CD1c-positive myeloid dendritic cell (primary cell): ENCODE data around the gene ABCA1.
"Not testable (repeated sequence)": the region's sequence is repeated elsewhere in the genome, so short reads cannot be mapped to it uniquely, and the experiment has no call there.

Source experiments
- DNase-seq: peaks from one replicate; pipeline ENCODE4 v3.0.0-alpha.2; 2016; ENCODE audit errors: extremely low spot score

The ABCA1 gene

GRCh38 chr9:104872656-104873488, 55.1 kb downstream of the ABCA1 start:
- peak; percentile 91 for DNase-seq

GRCh38 chr9:104871961-104872527, 55.9 kb downstream of the ABCA1 start:
- peak; percentile 4 for DNase-seq

DNA sequence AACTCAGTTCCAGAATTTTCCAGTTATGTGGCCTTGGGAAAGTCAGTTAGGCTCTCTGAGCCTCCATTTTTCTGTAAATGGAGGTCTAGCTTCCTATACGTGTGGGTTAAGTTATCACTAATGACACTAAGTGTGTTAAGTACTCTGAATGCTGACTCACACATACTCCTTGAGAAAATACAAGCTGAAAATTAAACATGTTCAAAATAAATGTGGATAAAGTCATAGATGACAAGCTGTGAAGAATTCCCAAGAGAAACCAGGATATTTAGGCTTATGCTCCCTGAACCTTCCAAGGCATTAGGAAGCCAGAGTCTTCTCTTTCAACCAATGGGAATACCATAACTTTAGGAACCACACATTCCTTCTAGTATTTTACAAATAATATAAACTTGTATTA, 58.1 kb downstream of the ABCA1 start:
- no peak for DNase-seq

DNA sequence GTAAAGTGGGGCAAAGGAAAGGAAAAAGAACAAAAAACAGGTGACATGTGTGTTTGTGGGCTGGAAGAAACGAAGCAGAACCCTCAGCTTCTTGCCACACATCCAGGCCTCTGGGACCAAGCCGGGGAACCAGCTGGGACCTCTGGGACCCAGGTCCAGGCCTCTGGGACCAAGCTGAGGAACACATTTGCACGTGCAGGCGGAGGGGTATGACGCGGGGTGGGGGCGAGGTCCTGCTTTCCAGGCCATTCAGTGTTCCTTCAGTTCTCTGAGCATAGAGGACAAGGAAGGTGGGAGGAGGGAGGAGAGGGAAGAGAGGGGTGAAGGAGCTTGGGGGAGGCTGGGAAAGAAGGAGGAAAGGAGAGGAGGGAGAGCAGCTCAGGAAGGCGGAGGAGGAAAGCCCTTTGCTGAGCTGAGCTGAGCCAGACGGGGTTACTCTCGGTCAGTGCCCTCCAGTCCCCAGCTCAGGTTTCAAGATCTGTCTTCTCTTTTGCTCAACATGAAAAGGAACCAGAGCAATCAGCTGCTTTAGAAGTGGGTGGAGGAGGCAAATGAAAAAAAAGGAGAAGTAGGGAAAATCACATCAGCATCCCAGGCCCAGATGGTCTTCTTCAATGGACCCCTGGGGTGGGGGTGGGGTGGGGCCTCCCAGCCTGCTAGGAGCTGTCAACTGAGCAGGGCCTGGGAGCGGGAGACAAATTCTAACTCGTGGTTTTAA, 59.1 kb downstream of the ABCA1 start:
- peak; percentile 92 for DNase-seq

DNA sequence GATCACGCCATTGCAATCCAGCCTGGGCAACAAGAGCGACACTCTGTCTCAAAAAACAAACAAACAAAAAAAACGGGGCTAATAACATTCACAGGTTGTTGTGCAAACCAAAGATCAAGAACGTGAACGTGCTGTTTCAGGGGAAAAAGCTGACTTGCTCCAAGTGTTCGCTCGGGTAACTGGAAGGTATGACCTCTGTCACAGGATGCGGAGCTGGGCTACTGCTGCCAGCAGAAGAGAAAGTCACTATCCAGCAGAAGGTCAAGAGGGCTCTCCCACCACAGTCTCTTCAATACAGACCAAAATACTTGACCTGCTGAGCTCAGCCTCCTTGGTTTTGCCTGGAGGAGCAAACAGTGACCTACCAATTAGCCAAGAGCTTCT, 59.7 kb downstream of the ABCA1 start:
- no peak for DNase-seq

GRCh38 chr9:104866191-104866590, 61.8 kb downstream of the ABCA1 start:
- DNase-seq = peak; percentile 35

DNA sequence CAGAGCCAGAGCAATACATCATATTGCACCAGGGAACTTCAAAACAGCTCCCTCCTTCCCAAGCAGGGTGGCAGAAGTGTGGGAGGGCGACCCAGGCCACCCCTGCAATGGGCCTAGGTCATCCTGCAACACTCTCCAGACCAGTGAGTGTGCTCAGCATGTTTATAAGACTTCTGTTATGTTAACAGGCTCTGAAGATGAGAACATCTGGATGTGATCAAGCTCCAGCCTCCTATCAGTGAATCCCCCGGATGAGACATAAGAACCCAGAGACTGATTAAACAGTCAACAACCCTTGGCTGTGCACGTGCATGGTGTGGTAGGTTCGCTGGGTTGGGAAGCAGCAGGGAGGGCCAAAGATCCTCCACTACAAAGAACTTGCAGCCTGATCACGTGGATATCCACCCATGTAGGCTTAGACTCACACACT, 63.3 kb downstream of the ABCA1 start:
- peak; percentile 34 for DNase-seq

GRCh38 chr9:104863180-104863883, 64.6 kb downstream of the ABCA1 start:
- peak; percentile 80 for DNase-seq

- peak; percentile 78 for DNase-seq
These were observed 66.6 kb downstream of the ABCA1 start for GRCh38 chr9:104861397-104861796.

DNA sequence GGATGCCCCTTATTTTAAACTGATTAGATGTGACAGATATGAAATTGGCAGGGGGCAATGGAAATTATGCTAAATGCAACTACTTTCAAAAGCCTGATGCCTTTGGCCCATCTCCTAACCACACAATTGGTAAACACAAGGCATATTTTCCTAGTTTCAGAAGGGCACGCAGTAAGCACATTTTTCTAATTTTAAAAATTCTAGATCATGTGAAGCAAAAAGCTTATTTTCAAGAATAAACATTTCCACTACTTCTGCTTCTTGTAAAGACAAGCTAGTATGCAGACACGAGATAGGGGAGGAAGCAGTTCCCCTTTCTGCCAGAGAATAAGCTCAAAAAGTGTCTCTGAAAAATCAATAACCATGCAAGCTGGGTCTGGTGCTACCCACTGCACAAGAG, 67.7 kb downstream of the ABCA1 start:
- DNase-seq = peak; percentile 81

- DNase-seq = no peak
These were observed 69.1 kb downstream of the ABCA1 start for GRCh38 chr9:104858846-104859245.

- DNase-seq = no peak
These were observed 69.7 kb downstream of the ABCA1 start for GRCh38 chr9:104858271-104858670.

- no peak for DNase-seq
These were observed 71.5 kb downstream of the ABCA1 start for GRCh38 chr9:104856413-104856941.

- DNase-seq = no peak
These were observed 72.1 kb downstream of the ABCA1 start for GRCh38 chr9:104855807-104856206.

- not testable (repeated sequence) for DNase-seq
These were observed 72.7 kb downstream of the ABCA1 start for GRCh38 chr9:104855258-104855657.

GRCh38 chr9:104854613-104855012, 73.3 kb downstream of the ABCA1 start:
- DNase-seq = no peak

DNA sequence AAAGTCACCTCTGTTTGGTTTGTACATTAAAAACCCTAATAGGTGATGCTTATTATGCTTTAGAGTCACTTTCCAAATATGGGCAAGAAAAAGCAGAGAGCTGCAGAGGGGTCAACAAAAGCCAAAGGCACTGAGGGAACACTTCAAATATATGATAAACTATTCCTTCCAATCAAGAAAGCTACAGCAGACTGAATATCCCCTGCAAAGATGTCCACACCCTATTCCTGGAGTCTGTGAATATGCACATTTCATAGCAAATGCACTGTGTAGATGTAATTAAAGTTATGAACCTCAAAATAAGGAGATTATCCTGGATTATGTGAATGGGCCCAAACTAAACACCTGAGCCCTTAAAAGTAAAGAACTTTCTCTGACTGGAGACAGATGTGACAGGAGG, 74.3 kb downstream of the ABCA1 start:
- no peak for DNase-seq

GRCh38 chr9:104853159-104853558, 74.8 kb downstream of the ABCA1 start:
- no peak for DNase-seq

DNA sequence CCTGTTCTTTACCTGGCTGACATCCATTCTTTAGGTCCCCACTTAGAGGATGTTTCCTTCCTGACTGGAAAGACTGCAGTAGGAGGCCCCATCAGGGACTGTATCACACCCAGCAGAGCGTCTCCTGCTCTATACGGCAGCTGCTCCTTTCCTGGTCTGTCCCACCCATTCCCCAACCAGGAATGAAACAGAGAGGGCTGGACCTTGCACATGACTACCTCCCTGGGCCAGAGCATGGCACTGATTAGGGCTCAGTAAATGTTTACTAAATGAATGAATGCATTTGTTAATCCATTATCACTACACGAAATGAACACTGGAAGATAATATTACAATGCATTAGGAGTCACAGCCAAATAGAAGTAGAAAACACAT, 76.4 kb downstream of the ABCA1 start:
- DNase-seq = no peak

GRCh38 chr9:104850786-104851545, 77.0 kb downstream of the ABCA1 start:
- peak; percentile 67 for DNase-seq

- no peak for DNase-seq
These were observed 78.9 kb downstream of the ABCA1 start for GRCh38 chr9:104849023-104849422.
